Fibroblast of lung (primary cell): Measurements from ENCODE around the gene YIPF6. TPM values are rescaled to one million over a fixed set of nuclear protein-coding genes. Genes with fewer than 3 reads are reported as not detected.

Experiments used
- DNase-seq, 2 donors: peaks; one replicate each; pipeline versions ENCODE4 v3.0.0 to v3.0.0-alpha.2; 2010; ENCODE audit warnings: low read depth in 2 of 2
- H2AFZ ChIP-seq: 2 replicates; pipeline ENCODE4 v1.5.1; 2012; ENCODE audit warnings: low read length, control low read depth, inconsistent platforms
- H3K27ac ChIP-seq: 2 replicates; pipeline ENCODE4 v1.5.1; 2011; ENCODE audit warnings: low read length, control low read depth; ENCODE audit not compliant: insufficient read depth
- H3K27me3 ChIP-seq: 2 replicates; pipeline ENCODE4 v1.5.1; 2011; ENCODE audit warnings: mild to moderate bottlenecking, low read length; ENCODE audit not compliant: control insufficient read depth, insufficient read depth
- H3K36me3 ChIP-seq: 2 replicates; pipeline ENCODE4 v1.5.1; 2011; ENCODE audit warnings: low read length; ENCODE audit not compliant: control insufficient read depth, insufficient read depth
- H3K4me1 ChIP-seq: 2 replicates; pipeline ENCODE4 v1.5.1; 2011; ENCODE audit warnings: low read length; ENCODE audit not compliant: control insufficient read depth, insufficient read depth; ENCODE audit errors: extremely low read depth
- H3K4me2 ChIP-seq: 2 replicates; pipeline ENCODE4 v1.5.1; 2011; ENCODE audit warnings: low read length, control low read depth; ENCODE audit not compliant: insufficient read depth; ENCODE audit errors: extremely low read depth
- H3K4me3 ChIP-seq, 4 experiments: fragments of 200-600 bp in 1 of 4; sonication (generic) in 1 of 4; replicated peaks in 1 of 4; 2 replicates each; pipeline ENCODE4 v1.5.1; 2011 to 2016; ENCODE audit warnings: low read length in 4 of 4, low read depth in 3 of 4, mild to moderate bottlenecking in 3 of 4, control low read depth in 2 of 4, inconsistent platforms in 1 of 4, mixed read lengths in 1 of 4; ENCODE audit not compliant: insufficient read depth in 1 of 4; ENCODE audit errors: control extremely low read depth in 1 of 4
- H3K79me2 ChIP-seq: 2 replicates; pipeline ENCODE4 v1.5.1; 2012; ENCODE audit warnings: mild to moderate bottlenecking, low read length, inconsistent platforms; ENCODE audit not compliant: control insufficient read depth, insufficient read depth
- H3K9ac ChIP-seq: 2 replicates; pipeline ENCODE4 v1.5.1; 2011; ENCODE audit warnings: mild to moderate bottlenecking, low read length, control low read depth; ENCODE audit not compliant: insufficient read depth
- H3K9me3 ChIP-seq: 2 replicates; pipeline ENCODE4 v1.5.1; 2012; ENCODE audit warnings: low read depth, low read length; ENCODE audit not compliant: control insufficient read depth, insufficient read depth
- H4K20me1 ChIP-seq: 2 replicates; pipeline ENCODE4 v1.5.1; 2011; ENCODE audit warnings: low read length; ENCODE audit not compliant: control insufficient read depth, insufficient read depth; ENCODE audit errors: extremely low read depth
- CTCF ChIP-seq, 2 donors: IDR thresholded peaks in 1 of 2; conservative IDR thresholded peaks in 1 of 2; 1 replicate in 1 of 2; 2 replicates in 1 of 2; pipeline ENCODE4 v1.5.1; 2011 to 2012; ENCODE audit warnings: low read length in 2 of 2, control low read depth in 1 of 2, inconsistent platforms in 1 of 2, low read depth in 1 of 2, mild to moderate bottlenecking in 1 of 2
- EZH2 ChIP-seq: IDR thresholded peaks from 2 replicates; pipeline ENCODE4 v1.5.1; 2012; ENCODE audit warnings: low read length, control low read depth, mild to moderate bottlenecking; ENCODE audit errors: missing control alignments
- polyA plus RNA-seq, 2 donors: library from polyadenylated mRNA; depleted of rRNA in 1 of 2; stranded (reverse) in 1 of 2; unstranded in 1 of 2; fragments of >200 nt; gene quantifications; 2 replicates each; pipeline ENCODE4 v1.2.1, GENCODE V29; 2011 to 2012; ENCODE audit warnings: missing spikeins in 1 of 2
- total RNA-seq: library from RNA; depleted of rRNA; stranded (reverse); fragments of >200 nt; gene quantifications from 2 replicates; pipeline ENCODE4 v1.2.1, GENCODE V29; 2014

YIPF6 gene
- total and polyA plus RNA-seq, 2 donors (not counting 1 experiment from before 2014, with no cell fraction given), result 25.8 to 28.7 TPM

- Histone ChIP-seq H3K4me3 (no peak overlapping the region), H3K4me2 (no peak overlapping the region), H3K9me3 (no peaks in the 10 kb centered on the region), H3K27ac (no peak overlapping the region), H3K9ac (no peak overlapping the region), H3K27me3 (no peaks in the 10 kb centered on the region), H2AFZ (no peak overlapping the region), H3K36me3 (no peaks in the 10 kb centered on the region), H4K20me1 (no peaks in the 10 kb centered on the region), H3K79me2 (no peaks in the 10 kb centered on the region), H3K4me1 (no peaks in the 10 kb centered on the region)
- TF ChIP-seq EZH2 (no peak), CTCF (conservative IDR thresholded peaks at IDR 0.05 in 1 of 2, IDR thresholded peaks at IDR 0.05 in 1 of 2; ENCODE audit: low read depth in 1 of 2, low read length in 2 of 2) (no peak)
- DNase-seq, result no peak
Observed at GRCh38 chrX:68487254-68487653, 11.6 kb upstream of the YIPF6 start.

GRCh38 chrX:68487924-68488323 lies 10.9 kb upstream of the YIPF6 start:
- H3K4me3 ChIP-seq, result no peak overlapping the region
- no peaks in the 10 kb centered on the region for H3K36me3 ChIP-seq
- H2AFZ ChIP-seq, result no peak overlapping the region
- no peaks in the 10 kb centered on the region for H3K9me3 ChIP-seq
- no peaks in the 10 kb centered on the region for H3K27me3 ChIP-seq
- H3K79me2 ChIP-seq, result no peaks in the 10 kb centered on the region
- TF ChIP-seq CTCF (conservative IDR thresholded peaks at IDR 0.05 in 1 of 2, IDR thresholded peaks at IDR 0.05 in 1 of 2; ENCODE audit: low read depth in 1 of 2, low read length in 2 of 2) (no peak), EZH2 (no peak)
- no peak overlapping the region for H3K27ac ChIP-seq
- no peak for DNase-seq
- no peak overlapping the region for H3K9ac ChIP-seq
- H3K4me1 ChIP-seq, result no peaks in the 10 kb centered on the region
- no peak overlapping the region for H3K4me2 ChIP-seq
- H4K20me1 ChIP-seq, result no peaks in the 10 kb centered on the region

- H3K4me2 ChIP-seq, result no peak overlapping the region
- H3K27ac ChIP-seq, result no peak overlapping the region
- no peaks in the 10 kb centered on the region for H3K36me3 ChIP-seq
- no peak overlapping the region for H3K4me3 ChIP-seq
- H3K27me3 ChIP-seq, result no peaks in the 10 kb centered on the region
- no peaks in the 10 kb centered on the region for H3K4me1 ChIP-seq
- H3K9me3 ChIP-seq, result no peaks in the 10 kb centered on the region
- H3K9ac ChIP-seq, result no peak overlapping the region
- TF ChIP-seq EZH2, result no peak
- no peak for TF ChIP-seq CTCF (conservative IDR thresholded peaks at IDR 0.05 in 1 of 2, IDR thresholded peaks at IDR 0.05 in 1 of 2; ENCODE audit: low read depth in 1 of 2, low read length in 2 of 2)
- no peaks in the 10 kb centered on the region for H4K20me1 ChIP-seq
- no peak overlapping the region for H2AFZ ChIP-seq
- DNase-seq, result no peak
- no peaks in the 10 kb centered on the region for H3K79me2 ChIP-seq
Observed at GRCh38 chrX:68488657-68489056, 10.2 kb upstream of the YIPF6 start.
